Ramos (cell line): ENCODE data around the gene EHBP1L1.

Experiments
- in situ Hi-C: fragments of 300-500 bp; cut with MboI; formaldehyde crosslinking; loops from one replicate; pipeline ENCODE4 v1.14.3; 2022; ENCODE audit warnings: low sequenced_read_pairs; ENCODE audit not compliant: unreplicated experiment

The EHBP1L1 gene

GRCh38 chr11:65545853-65546216 lies 30.0 kb upstream of the EHBP1L1 start:
- in situ Hi-C loops, result no loop called here

GRCh38 chr11:65546217-65546958 lies 29.5 kb upstream of the EHBP1L1 start:
- in situ Hi-C loops, result no loop called here

GRCh38 chr11:65547446-65548125 lies 28.3 kb upstream of the EHBP1L1 start:
- in situ Hi-C loops, result no loop called here

- in situ Hi-C loops, result no loop called here
Measured at GRCh38 chr11:65548395-65548794, 27.5 kb upstream of the EHBP1L1 start.

- in situ Hi-C loops, result no loop called here
Measured at GRCh38 chr11:65549096-65549495, 26.8 kb upstream of the EHBP1L1 start.

- in situ Hi-C loops, result no loop called here
Measured at GRCh38 chr11:65551572-65552387, 24.1 kb upstream of the EHBP1L1 start.

- in situ Hi-C loops, result no loop called here
Measured at GRCh38 chr11:65552388-65552951, 23.4 kb upstream of the EHBP1L1 start.

GRCh38 chr11:65553301-65554001 lies 22.4 kb upstream of the EHBP1L1 start:
- in situ Hi-C loops, result no loop called here

- in situ Hi-C loops, result no loop called here
Measured at GRCh38 chr11:65554057-65554818, 21.6 kb upstream of the EHBP1L1 start.

- in situ Hi-C loops, result no loop called here
Measured at GRCh38 chr11:65554842-65555430, 20.9 kb upstream of the EHBP1L1 start.

GRCh38 chr11:65555693-65556231 lies 20.1 kb upstream of the EHBP1L1 start:
- in situ Hi-C loops, result no loop called here

- in situ Hi-C loops, result no loop called here
Measured at GRCh38 chr11:65556470-65557279, 19.2 kb upstream of the EHBP1L1 start.

GRCh38 chr11:65557280-65558001 lies 18.4 kb upstream of the EHBP1L1 start:
- in situ Hi-C loops, result no loop called here

- in situ Hi-C loops, result no loop called here
Measured at GRCh38 chr11:65558002-65558929, 17.6 kb upstream of the EHBP1L1 start, which contains the start of gene LTBP3. Gene LTBP3, minus strand, starts transcription at chr11:65558359. Its CDS starts 400 bp downstream, at chr11:65557959.

- in situ Hi-C loops, result no loop called here
Measured at GRCh38 chr11:65558930-65559509, 16.8 kb upstream of the EHBP1L1 start.

- in situ Hi-C loops, result no loop called here
Measured at GRCh38 chr11:65559535-65559934, 16.3 kb upstream of the EHBP1L1 start.
